AG10803 (cell line): Measurements from ENCODE around the gene NF1.

Experiments
- DNase-seq: peaks from one replicate; pipeline ENCODE4 v3.0.0; 2010; ENCODE audit warnings: low read depth
- H3K4me3 ChIP-seq: 2 replicates; pipeline ENCODE4 v1.5.1; 2011; ENCODE audit warnings: mild to moderate bottlenecking, low read length, control low read depth
- CTCF ChIP-seq: conservative IDR thresholded peaks from 2 replicates; pipeline ENCODE4 v1.5.1; 2011; ENCODE audit warnings: mild to moderate bottlenecking, low read length, control low read depth, inconsistent platforms

NF1 gene

GRCh38 chr17:31394544-31394943 is 299.8 kb downstream of the NF1 start:
- peak; percentile 67 for DNase-seq
- TF ChIP-seq CTCF = no peak
- H3K4me3 ChIP-seq = no peak overlapping the region

- no peak overlapping the region for H3K4me3 ChIP-seq
- TF ChIP-seq CTCF = no peak
- no peak for DNase-seq
Observed at GRCh38 chr17:31397256-31397939, 302.6 kb downstream of the NF1 start.

GRCh38 chr17:31398381-31399311 is 303.9 kb downstream of the NF1 start:
- DNase-seq = no peak
- H3K4me3 ChIP-seq = no peak overlapping the region
- TF ChIP-seq CTCF = no peak

DNA sequence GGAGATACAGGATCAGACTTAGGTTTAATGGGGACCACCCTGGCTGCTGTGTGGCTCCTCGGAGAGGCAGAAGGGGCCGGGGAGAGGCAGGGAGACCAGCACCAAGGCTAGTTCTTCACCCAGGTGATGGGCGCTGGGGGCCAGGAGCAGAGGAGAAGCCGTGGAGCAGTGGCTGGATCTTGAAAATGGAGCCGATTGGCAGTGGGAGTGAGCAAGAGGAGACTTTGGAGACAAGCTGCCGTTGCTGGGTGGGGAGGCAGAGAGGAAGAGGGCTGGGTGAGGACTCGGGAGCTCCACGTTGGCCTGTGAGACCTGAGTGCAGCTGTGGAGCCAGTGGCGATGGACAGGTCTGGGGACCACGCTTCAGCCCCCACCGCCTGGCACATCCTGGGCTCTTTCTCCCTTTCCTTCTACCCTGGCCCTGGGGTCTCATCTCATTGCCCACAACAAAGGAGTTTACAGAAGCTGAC is 305.7 kb downstream of the NF1 start:
- no peak for DNase-seq
- no peak for TF ChIP-seq CTCF
- no peak overlapping the region for H3K4me3 ChIP-seq

GRCh38 chr17:31401456-31402254 is 306.9 kb downstream of the NF1 start:
- no peak for TF ChIP-seq CTCF
- no peak overlapping the region for H3K4me3 ChIP-seq
- no peak for DNase-seq

DNA sequence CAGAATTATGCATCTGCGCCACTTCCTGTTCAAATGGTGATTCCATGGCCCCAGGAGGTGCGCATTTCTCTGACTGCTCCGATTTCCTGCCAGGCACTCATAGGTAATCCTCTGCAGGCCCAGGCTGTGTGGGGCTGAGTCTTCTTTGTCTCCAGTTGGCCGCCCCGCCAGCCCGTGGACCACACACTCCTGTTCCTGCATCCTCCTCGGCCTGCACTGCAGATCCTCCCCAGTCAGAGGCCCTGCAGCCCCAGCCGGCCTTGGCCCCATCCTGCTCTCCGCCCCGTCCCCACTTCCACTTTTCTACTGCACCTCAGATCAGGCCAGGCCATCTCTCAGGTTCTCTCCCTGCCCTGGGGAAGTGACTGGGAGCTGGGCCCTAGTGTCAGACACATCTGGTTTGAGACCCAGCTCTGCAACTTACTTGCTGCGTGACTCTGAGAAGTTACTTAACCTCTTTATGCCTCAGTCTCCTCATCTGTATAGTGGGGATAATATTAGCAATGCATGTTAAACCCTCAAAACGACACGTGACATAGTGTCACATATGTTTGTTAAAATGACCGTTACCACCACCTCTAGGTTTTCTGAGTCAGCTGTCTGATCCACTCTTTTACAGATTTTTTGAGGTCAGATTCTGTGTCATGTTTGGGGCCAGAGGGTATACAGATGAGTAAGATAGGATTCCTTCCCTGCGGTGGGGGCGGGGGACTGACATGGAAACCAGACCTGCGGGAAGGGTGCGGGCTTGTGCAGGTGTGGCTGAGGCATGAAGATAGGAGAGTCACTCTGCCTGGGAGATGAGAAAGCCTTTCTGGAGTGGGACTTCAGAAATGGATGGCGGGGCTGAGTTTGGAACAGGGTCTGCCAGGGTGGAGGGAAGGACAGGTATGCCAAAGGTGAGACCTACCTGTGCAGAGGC is 309.5 kb downstream of the NF1 start:
- DNase-seq = no peak
- TF ChIP-seq CTCF = no peak

More for the DNA sequence above, 309.5 kb downstream of the NF1 start:
- H3K4me3 ChIP-seq = no peak overlapping the region
